Hepatocyte (in vitro differentiated cells): ENCODE measurements around the gene POU2F2. TPM values are rescaled to one million over a fixed set of nuclear protein-coding genes. Genes with fewer than 3 reads are reported as not detected.

ENCODE experiments used
- DNase-seq: peaks from one replicate; pipeline ENCODE4 v3.0.0-alpha.2; 2016; ENCODE audit warnings: low spot score
- H2AFZ ChIP-seq: fragments of 200-600 bp; sonication (generic); 2 replicates; pipeline ENCODE4 v1.6.0; 2016; ENCODE audit warnings: antibody characterized with exemption, mild to moderate bottlenecking
- H3K27ac ChIP-seq: fragments of 200-600 bp; sonication (generic); 2 replicates; pipeline ENCODE4 v1.5.1; 2016; ENCODE audit warnings: mild to moderate bottlenecking
- H3K27me3 ChIP-seq: fragments of 200-600 bp; sonication (generic); 2 replicates; pipeline ENCODE4 v1.6.1; 2016
- H3K36me3 ChIP-seq: fragments of 200-600 bp; sonication (generic); replicated peaks from 2 replicates; pipeline ENCODE4 v1.5.1; 2016; ENCODE audit warnings: low read depth; ENCODE audit not compliant: insufficient read depth
- H3K4me1 ChIP-seq: fragments of 200-600 bp; sonication (generic); 2 replicates; pipeline ENCODE4 v1.5.1; 2016; ENCODE audit warnings: mild to moderate bottlenecking, moderate library complexity; ENCODE audit not compliant: insufficient read depth
- H3K4me2 ChIP-seq: fragments of 200-600 bp; sonication (generic); 2 replicates; pipeline ENCODE4 v1.6.0; 2016
- H3K4me3 ChIP-seq: fragments of 200-600 bp; sonication (generic); 2 replicates; pipeline ENCODE4 v1.5.1; 2016; ENCODE audit warnings: mild to moderate bottlenecking
- H3K79me2 ChIP-seq: fragments of 200-600 bp; sonication (generic); 2 replicates; pipeline ENCODE4 v1.6.0; 2017; ENCODE audit warnings: mild to moderate bottlenecking
- H3K9me2 ChIP-seq: fragments of 200-600 bp; sonication (generic); replicated peaks from 2 replicates; pipeline ENCODE4 v1.6.0; 2017; ENCODE audit warnings: mild to moderate bottlenecking; ENCODE audit not compliant: insufficient read depth
- H3K9me3 ChIP-seq: fragments of 200-600 bp; sonication (generic); 2 replicates; pipeline ENCODE4 v1.5.1; 2016; ENCODE audit warnings: low read depth, mild to moderate bottlenecking
- H4K20me1 ChIP-seq: fragments of 200-600 bp; sonication (generic); 2 replicates; pipeline ENCODE4 v1.6.0; 2016; ENCODE audit warnings: mild to moderate bottlenecking; ENCODE audit not compliant: insufficient read depth, poor library complexity, severe bottlenecking
- EZH2 ChIP-seq: fragments of 200-600 bp; sonication (generic); IDR thresholded peaks from 2 replicates; pipeline ENCODE4 v1.6.1; 2016; ENCODE audit warnings: antibody characterized with exemption, mild to moderate bottlenecking, borderline replicate concordance
- EZH2phosphoT487 ChIP-seq: fragments of 200-600 bp; sonication (generic); IDR thresholded peaks from one replicate; pipeline ENCODE4 v1.6.1; 2018; ENCODE audit warnings: antibody characterized with exemption, mild to moderate bottlenecking, low read depth, moderate library complexity; ENCODE audit not compliant: unreplicated experiment, severe bottlenecking
- WGBS: methylation state at CpG from one replicate; pipeline ENCODE4 v1.1.6; 2016; ENCODE audit warnings: low lambda C conversion rate; ENCODE audit errors: missing lambda C conversion rate; 5-methylcytosine and 5-hydroxymethylcytosine counted together
- polyA plus RNA-seq: library from polyadenylated mRNA; unstranded; fragments of >200 nt; fragmentation: Nextera tagmentation; extraction: Ambion mirVana; gene quantifications from 2 replicates; pipeline ENCODE4 v1.2.1, GENCODE V29; 2016
- total RNA-seq: library from RNA; depleted of rRNA; stranded (reverse); fragments of >200 nt; gene quantifications from 2 replicates; pipeline ENCODE4 v1.2.3, GENCODE V29; 2014
- TF ChIP-seq, protein P1 (sequence below): fragments of 200-600 bp; sonication (generic); IDR thresholded peaks from 2 replicates; pipeline ENCODE4 v1.5.1; 2016; ENCODE audit warnings: antibody characterized with exemption, mild to moderate bottlenecking; ENCODE audit not compliant: poor library complexity

Gene POU2F2
- total and polyA plus RNA-seq, 2 experiments from 2014 or later: 0.15 TPM; not detected in 1

GRCh38 chr19:42065051-42065450, 67.2 kb downstream of the POU2F2 start:
- H3K27me3 ChIP-seq: peaks cover 37% of the 10 kb centered on the region
- TF ChIP-seq, protein P1, sequence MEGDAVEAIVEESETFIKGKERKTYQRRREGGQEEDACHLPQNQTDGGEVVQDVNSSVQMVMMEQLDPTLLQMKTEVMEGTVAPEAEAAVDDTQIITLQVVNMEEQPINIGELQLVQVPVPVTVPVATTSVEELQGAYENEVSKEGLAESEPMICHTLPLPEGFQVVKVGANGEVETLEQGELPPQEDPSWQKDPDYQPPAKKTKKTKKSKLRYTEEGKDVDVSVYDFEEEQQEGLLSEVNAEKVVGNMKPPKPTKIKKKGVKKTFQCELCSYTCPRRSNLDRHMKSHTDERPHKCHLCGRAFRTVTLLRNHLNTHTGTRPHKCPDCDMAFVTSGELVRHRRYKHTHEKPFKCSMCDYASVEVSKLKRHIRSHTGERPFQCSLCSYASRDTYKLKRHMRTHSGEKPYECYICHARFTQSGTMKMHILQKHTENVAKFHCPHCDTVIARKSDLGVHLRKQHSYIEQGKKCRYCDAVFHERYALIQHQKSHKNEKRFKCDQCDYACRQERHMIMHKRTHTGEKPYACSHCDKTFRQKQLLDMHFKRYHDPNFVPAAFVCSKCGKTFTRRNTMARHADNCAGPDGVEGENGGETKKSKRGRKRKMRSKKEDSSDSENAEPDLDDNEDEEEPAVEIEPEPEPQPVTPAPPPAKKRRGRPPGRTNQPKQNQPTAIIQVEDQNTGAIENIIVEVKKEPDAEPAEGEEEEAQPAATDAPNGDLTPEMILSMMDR: no peak
- TF ChIP-seq EZH2phosphoT487 (no peak), EZH2 (no peak)
- WGBS: 95% methylated on average over 13 of the region's 13 CpGs
- H3K79me2 ChIP-seq: no peaks in the 10 kb centered on the region
- no peaks in the 10 kb centered on the region for H3K9me3 ChIP-seq
- H3K9me2 ChIP-seq: no peaks in the 10 kb centered on the region
- H2AFZ ChIP-seq: no peak overlapping the region
- no peak for DNase-seq
- no peak overlapping the region for H3K4me3 ChIP-seq
- H3K4me2 ChIP-seq: no peak overlapping the region
- H3K4me1 ChIP-seq: no peaks in the 10 kb centered on the region
- H3K27ac ChIP-seq: no peak overlapping the region
- no peaks in the 10 kb centered on the region for H3K36me3 ChIP-seq
- no peaks in the 10 kb centered on the region for H4K20me1 ChIP-seq

GRCh38 chr19:42064432-42064831, 67.8 kb downstream of the POU2F2 start:
- Histone ChIP-seq H3K27ac (no peak overlapping the region), H2AFZ (no peak overlapping the region), H4K20me1 (no peaks in the 10 kb centered on the region), H3K36me3 (no peaks in the 10 kb centered on the region), H3K4me2 (no peak overlapping the region), H3K4me3 (no peak overlapping the region), H3K79me2 (no peaks in the 10 kb centered on the region), H3K27me3 (peaks cover 31% of the 10 kb centered on the region), H3K4me1 (no peaks in the 10 kb centered on the region), H3K9me3 (no peaks in the 10 kb centered on the region), H3K9me2 (no peaks in the 10 kb centered on the region)
- no peak for DNase-seq
- TF ChIP-seq, protein P1: no peak
- TF ChIP-seq EZH2 (no peak), EZH2phosphoT487 (no peak)
- WGBS: 94% methylated on average over 6 of the region's 6 CpGs

DNA sequence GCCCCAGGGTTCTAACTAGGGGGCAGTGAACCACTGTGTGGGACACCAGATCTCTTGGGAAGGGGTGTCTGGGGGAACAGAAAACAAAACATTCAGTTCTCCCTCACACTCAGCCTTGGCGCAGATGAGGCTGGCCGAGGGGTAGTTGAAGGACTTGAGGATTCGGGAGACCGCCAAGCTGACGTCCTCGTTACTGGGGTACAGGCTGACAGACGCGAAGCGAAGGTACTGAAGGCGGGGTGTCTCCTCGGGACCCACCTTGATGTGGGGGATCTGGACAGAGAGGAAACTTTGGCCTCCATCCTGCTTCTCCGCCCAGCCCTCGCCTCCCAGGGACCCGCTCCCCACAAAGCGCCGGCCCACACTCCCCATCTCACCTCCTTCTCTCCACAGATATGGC, 69.9 kb downstream of the POU2F2 start:
- Histone ChIP-seq H3K79me2 (no peaks in the 10 kb centered on the region), H3K4me3 (no peak overlapping the region), H4K20me1 (no peaks in the 10 kb centered on the region), H2AFZ (no peak overlapping the region), H3K9me2 (no peaks in the 10 kb centered on the region), H3K9me3 (no peaks in the 10 kb centered on the region), H3K4me1 (no peaks in the 10 kb centered on the region), H3K27me3 (peaks cover 11% of the 10 kb centered on the region), H3K36me3 (no peaks in the 10 kb centered on the region), H3K4me2 (no peak overlapping the region), H3K27ac (no peak overlapping the region)
- no peak for DNase-seq
- 96% methylated on average over 16 of the region's 16 CpGs for WGBS
- TF ChIP-seq, protein P1: no peak
- no peak for TF ChIP-seq EZH2
- TF ChIP-seq EZH2phosphoT487: no peak

DNA sequence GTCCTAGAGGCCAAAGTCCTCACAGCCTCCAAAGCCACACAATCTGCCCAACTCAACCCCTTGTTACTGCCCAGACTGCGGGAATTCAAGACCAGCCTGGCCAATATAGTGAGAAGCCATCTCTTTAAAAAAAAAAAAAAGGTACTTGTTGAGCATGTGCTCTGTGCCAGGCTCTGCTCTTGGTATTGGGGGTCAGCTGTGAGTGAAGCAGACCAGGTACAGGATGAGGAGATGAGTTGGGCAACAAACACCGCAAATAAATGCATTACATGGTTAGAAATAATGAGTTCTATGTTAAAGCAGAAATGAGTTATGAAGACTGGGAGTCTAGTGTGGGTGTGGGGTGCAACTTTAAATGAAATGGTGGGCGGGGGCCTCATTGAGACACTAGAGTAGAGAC, 72.1 kb downstream of the POU2F2 start:
- Histone ChIP-seq H3K79me2 (no peaks in the 10 kb centered on the region), H3K4me1 (no peaks in the 10 kb centered on the region), H3K27ac (no peak overlapping the region), H3K36me3 (no peaks in the 10 kb centered on the region), H3K4me3 (no peak overlapping the region), H3K27me3 (no peaks in the 10 kb centered on the region), H3K9me3 (no peaks in the 10 kb centered on the region), H2AFZ (no peak overlapping the region), H3K4me2 (no peak overlapping the region), H3K9me2 (no peaks in the 10 kb centered on the region), H4K20me1 (no peaks in the 10 kb centered on the region)
- WGBS: 94% methylated on average over 3 of the region's 3 CpGs
- no peak for DNase-seq
- TF ChIP-seq EZH2: no peak
- TF ChIP-seq EZH2phosphoT487: no peak
- TF ChIP-seq, protein P1: no peak
